Naive thymus-derived CD4-positive, alpha-beta T cell (primary cell): Measurements from ENCODE around the gene PRKCB. TPM values are rescaled to one million over a fixed set of nuclear protein-coding genes. Genes with fewer than 3 reads are reported as not detected.

Source experiments
- ATAC-seq: fragments of 150-1000 bp; cut with Tn5 transposase; 2 replicates; pipeline ENCODE4 v1.10.0; 2021; ENCODE audit warnings: mild to moderate bottlenecking, moderate library complexity
- CTCF ChIA-PET: fragments of 350-600 bp; sonication (Branson Sonifier 250); formaldehyde crosslinking; loops from one replicate; lab custom pipeline; 2021; ENCODE audit warnings: antibody characterized with exemption; lab: Charles Lee
- POLR2A ChIA-PET: fragments of 350-600 bp; sonication (Branson Sonifier 250); formaldehyde crosslinking; loops from one replicate; lab custom pipeline; 2021; ENCODE audit warnings: antibody characterized with exemption, inconsistent platforms; lab: Charles Lee
- DNase-seq, 9 donors: peaks; one replicate each; pipeline versions ENCODE4 v3.0.0 to v3.0.0-alpha.2; 2020 to 2022; ENCODE audit warnings: mixed read lengths in 1 of 9
- H3K27ac ChIP-seq: one replicate; pipeline ENCODE4 v1.7.0; 2013; ENCODE audit warnings: mild to moderate bottlenecking, low read depth, low read length, moderate library complexity
- H3K27me3 ChIP-seq, 2 donors: one replicate each; pipeline ENCODE4 v1.7.0; 2013; ENCODE audit warnings: low read length in 2 of 2, mild to moderate bottlenecking in 2 of 2, moderate library complexity in 2 of 2; ENCODE audit not compliant: control insufficient read depth in 2 of 2, insufficient read depth in 2 of 2
- H3K36me3 ChIP-seq, 3 experiments: 1 replicate in 2 of 3; 2 replicates in 1 of 3; pipeline ENCODE4 v1.7.0; 2013; ENCODE audit warnings: low read length in 3 of 3, mild to moderate bottlenecking in 3 of 3, moderate library complexity in 1 of 3; ENCODE audit not compliant: insufficient read depth in 3 of 3, control insufficient read depth in 2 of 3
- H3K4me1 ChIP-seq, 2 donors: one replicate each; pipeline ENCODE4 v1.7.0; 2013; ENCODE audit warnings: low read length in 2 of 2, mild to moderate bottlenecking in 2 of 2, moderate library complexity in 1 of 2; ENCODE audit not compliant: control insufficient read depth in 2 of 2, insufficient read depth in 2 of 2
- H3K4me3 ChIP-seq: 2 replicates; pipeline ENCODE4 v1.7.0; 2013; ENCODE audit warnings: mild to moderate bottlenecking, low read length
- H3K9me3 ChIP-seq, 3 experiments: 1 replicate in 2 of 3; 2 replicates in 1 of 3; pipeline ENCODE4 v1.7.0; 2013; ENCODE audit warnings: low read length in 3 of 3; ENCODE audit not compliant: control insufficient read depth in 2 of 3
- H3K27ac Mint-ChIP-seq, 9 donors: one replicate each; pipeline ENCODE4 v1.8.0; 2020 to 2022; ENCODE audit warnings: mixed read lengths in 9 of 9, mild to moderate bottlenecking in 8 of 9, moderate library complexity in 5 of 9, inconsistent platforms in 2 of 9
- H3K27me3 Mint-ChIP-seq, 5 donors: one replicate each; pipeline ENCODE4 v1.8.0; 2021 to 2022; ENCODE audit warnings: mixed read lengths in 5 of 5, mild to moderate bottlenecking in 1 of 5
- H3K36me3 Mint-ChIP-seq, 5 donors: one replicate each; pipeline ENCODE4 v1.8.0; 2020 to 2022; ENCODE audit warnings: mixed read lengths in 5 of 5, mild to moderate bottlenecking in 3 of 5, inconsistent platforms in 1 of 5
- H3K4me1 Mint-ChIP-seq, 7 donors: one replicate each; pipeline ENCODE4 v1.8.0; 2020 to 2022; ENCODE audit warnings: mixed read lengths in 7 of 7, mild to moderate bottlenecking in 3 of 7, inconsistent platforms in 1 of 7
- H3K4me3 Mint-ChIP-seq, 10 donors: one replicate each; pipeline ENCODE4 v1.8.0; 2020 to 2022; ENCODE audit warnings: mild to moderate bottlenecking in 10 of 10, mixed read lengths in 10 of 10, moderate library complexity in 6 of 10, inconsistent platforms in 2 of 10
- H3K9me3 Mint-ChIP-seq, 11 donors: one replicate each; pipeline ENCODE4 v1.8.0; 2020 to 2022; ENCODE audit warnings: mixed read lengths in 11 of 11, mild to moderate bottlenecking in 4 of 11, inconsistent platforms in 1 of 11, moderate library complexity in 1 of 11
- intact Hi-C, 2 donors: fragments of 100-400 bp; cut with micrococcal nuclease; formaldehyde crosslinking; loops; one replicate each; pipeline ENCODE4 v1.15.1; 2023
- polyA plus RNA-seq, 2 donors: library from polyadenylated mRNA; unstranded; fragments of 300-500 nt; fragmentation: Illumina TruSeq; gene quantifications; one replicate each; pipeline ENCODE4 v1.2.3, GENCODE V29; 2021
- total RNA-seq, 6 experiments: library from RNA in 5 of 6; stranded (reverse) in 5 of 6; gene quantifications; 1 replicate in 5 of 6; 2 replicates in 1 of 6; pipeline ENCODE4 v1.2.3 and lab custom pipeline; 2021 to 2026

PRKCB gene
- total and polyA plus RNA-seq, 7 experiments from 2014 or later, result 32.4 to 180 (median 72.9) TPM

GRCh38 chr16:24208710-24209109, 372.9 kb downstream of the PRKCB start:
- no peak for DNase-seq
- CTCF ChIA-PET, result no interaction called here

GRCh38 chr16:24214992-24215391, 379.2 kb downstream of the PRKCB start:
- intact Hi-C loops, result no loop called here
- H3K9me3 Mint-ChIP-seq, result peaks cover 0 to 3% (median 0%) of the 10 kb centered on the region in 11 donors
- H3K27ac Mint-ChIP-seq, result peak overlapping the region in 2 of 9 donors; percentile 22 to 74
- H3K4me1 ChIP-seq, result no peaks in the 10 kb centered on the region
- H3K4me1 Mint-ChIP-seq, result peaks cover 0 to 2% (median 0%) of the 10 kb centered on the region in 7 donors
- ChIA-PET CTCF (no interaction called here), POLR2A (no interaction called here)
- no peak overlapping the region for H3K27ac ChIP-seq
- H3K36me3 Mint-ChIP-seq, result peaks cover 18 to 72% (median 37%) of the 10 kb centered on the region in 5 donors
- no peaks in the 10 kb centered on the region for H3K27me3 Mint-ChIP-seq
- no peak overlapping the region for H3K4me3 ChIP-seq
- H3K36me3 ChIP-seq, result peaks cover 0 to 18% (median 0%) of the 10 kb centered on the region in 3 experiments
- no peaks in the 10 kb centered on the region for H3K9me3 ChIP-seq
- H3K4me3 Mint-ChIP-seq, result no peak overlapping the region
- no peak for ATAC-seq
- DNase-seq, result no peak
- no peaks in the 10 kb centered on the region for H3K27me3 ChIP-seq

More at GRCh38 chr16:24208710-24209109, 372.9 kb downstream of the PRKCB start:
- H3K4me1 ChIP-seq, result no peaks in the 10 kb centered on the region
- no peaks in the 10 kb centered on the region for H3K27me3 ChIP-seq
- Mint-ChIP-seq H3K36me3 (peaks cover 12 to 62% (median 43%) of the 10 kb centered on the region in 5 donors), H3K27me3 (no peaks in the 10 kb centered on the region), H3K4me3 (no peak overlapping the region), H3K27ac (no peak overlapping the region), H3K4me1 (peaks cover 0 to 2% (median 0%) of the 10 kb centered on the region in 7 donors), H3K9me3 (no peaks in the 10 kb centered on the region)
- H3K27ac ChIP-seq, result no peak overlapping the region
- peaks cover 0 to 19% (median 12%) of the 10 kb centered on the region in 3 experiments for H3K36me3 ChIP-seq
- no peaks in the 10 kb centered on the region for H3K9me3 ChIP-seq
- H3K4me3 ChIP-seq, result no peak overlapping the region
- intact Hi-C loops, result no loop called here
- POLR2A ChIA-PET, result no interaction called here
- no peak for ATAC-seq

- ATAC-seq (no peak), DNase-seq (no peak)
- ChIA-PET POLR2A (no interaction called here), CTCF (interaction anchor here (0.6 to 1.8 kb wide), 2 partner anchors 10 to 26 kb away, joined by 3 to 4 read pairs; no protein-coding TSS in a partner anchor)
- H3K27me3 Mint-ChIP-seq, result no peaks in the 10 kb centered on the region
- Histone ChIP-seq H3K36me3 (peaks cover 0 to 18% (median 0%) of the 10 kb centered on the region in 3 experiments), H3K9me3 (no peaks in the 10 kb centered on the region), H3K4me3 (no peak overlapping the region), H3K27ac (no peak overlapping the region), H3K4me1 (no peaks in the 10 kb centered on the region), H3K27me3 (no peaks in the 10 kb centered on the region)
- H3K4me1 Mint-ChIP-seq, result peaks cover 0 to 2% (median 0%) of the 10 kb centered on the region in 7 donors
- H3K9me3 Mint-ChIP-seq, result peaks cover 0 to 10% (median 0%) of the 10 kb centered on the region in 11 donors
- H3K27ac Mint-ChIP-seq, result no peak overlapping the region
- H3K36me3 Mint-ChIP-seq, result peaks cover 20 to 82% (median 45%) of the 10 kb centered on the region in 5 donors
- H3K4me3 Mint-ChIP-seq, result no peak overlapping the region
- intact Hi-C loops, result no loop called here
These were observed 381.2 kb downstream of the PRKCB start for GRCh38 chr16:24216961-24217360.

GRCh38 chr16:24217461-24217860, 381.7 kb downstream of the PRKCB start:
- H3K4me1 Mint-ChIP-seq, result peaks cover 0 to 2% (median 0%) of the 10 kb centered on the region in 7 donors
- H3K36me3 Mint-ChIP-seq, result peaks cover 20 to 84% (median 46%) of the 10 kb centered on the region in 5 donors
- ChIA-PET POLR2A (no interaction called here), CTCF (interaction anchor here (0.6 kb wide), 1 partner anchor 27 kb away, joined by 3 read pairs; no protein-coding TSS in a partner anchor)
- Histone ChIP-seq H3K27me3 (no peaks in the 10 kb centered on the region), H3K9me3 (no peaks in the 10 kb centered on the region), H3K4me1 (no peaks in the 10 kb centered on the region), H3K4me3 (no peak overlapping the region), H3K36me3 (peaks cover 0 to 18% (median 0%) of the 10 kb centered on the region in 3 experiments), H3K27ac (no peak overlapping the region)
- ATAC-seq, result no peak
- DNase-seq, result no peak
- H3K27ac Mint-ChIP-seq, result no peak overlapping the region
- H3K4me3 Mint-ChIP-seq, result no peak overlapping the region
- intact Hi-C loops, result no loop called here
- no peaks in the 10 kb centered on the region for H3K27me3 Mint-ChIP-seq
- peaks cover 0 to 16% (median 0%) of the 10 kb centered on the region in 11 donors for H3K9me3 Mint-ChIP-seq

GRCh38 chr16:24218299-24218698, 382.5 kb downstream of the PRKCB start:
- Histone ChIP-seq H3K36me3 (peaks cover 0 to 18% (median 0%) of the 10 kb centered on the region in 3 experiments), H3K4me1 (no peaks in the 10 kb centered on the region), H3K4me3 (no peak overlapping the region), H3K27ac (no peak overlapping the region), H3K9me3 (no peaks in the 10 kb centered on the region), H3K27me3 (no peaks in the 10 kb centered on the region)
- H3K36me3 Mint-ChIP-seq, result peaks cover 20 to 84% (median 44%) of the 10 kb centered on the region in 5 donors
- ChIA-PET POLR2A (no interaction called here), CTCF (no interaction called here)
- intact Hi-C loops, result no loop called here
- no peak overlapping the region for H3K4me3 Mint-ChIP-seq
- ATAC-seq (no peak), DNase-seq (no peak)
- H3K27ac Mint-ChIP-seq, result no peak overlapping the region
- H3K4me1 Mint-ChIP-seq, result peaks cover 0 to 2% (median 0%) of the 10 kb centered on the region in 7 donors
- peaks cover 0 to 24% (median 0%) of the 10 kb centered on the region in 11 donors for H3K9me3 Mint-ChIP-seq
- no peaks in the 10 kb centered on the region for H3K27me3 Mint-ChIP-seq

- no peak overlapping the region for H3K4me3 Mint-ChIP-seq
- H3K9me3 Mint-ChIP-seq, result peaks cover 0 to 31% (median 5%) of the 10 kb centered on the region in 11 donors
- ATAC-seq (no peak), DNase-seq (no peak)
- Histone ChIP-seq H3K4me3 (no peak overlapping the region), H3K27me3 (no peaks in the 10 kb centered on the region), H3K36me3 (peaks cover 0 to 2% (median 0%) of the 10 kb centered on the region in 3 experiments), H3K9me3 (no peaks in the 10 kb centered on the region), H3K27ac (no peak overlapping the region), H3K4me1 (no peaks in the 10 kb centered on the region)
- ChIA-PET POLR2A (no interaction called here), CTCF (interaction anchor here (0.6 to 0.7 kb wide), 2 partner anchors 147 to 371 kb away, joined by 3 to 6 read pairs; no protein-coding TSS in a partner anchor)
- no peak overlapping the region for H3K27ac Mint-ChIP-seq
- H3K36me3 Mint-ChIP-seq, result peaks cover 7 to 61% (median 29%) of the 10 kb centered on the region in 5 donors
- H3K4me1 Mint-ChIP-seq, result peaks cover 0 to 2% (median 0%) of the 10 kb centered on the region in 7 donors
- H3K27me3 Mint-ChIP-seq, result no peaks in the 10 kb centered on the region
- intact Hi-C loops, result no loop called here
These were observed 385.4 kb downstream of the PRKCB start for GRCh38 chr16:24221219-24221618.

GRCh38 chr16:24228514-24228913, 392.7 kb downstream of the PRKCB start:
- DNase-seq, result no peak
- Histone ChIP-seq H3K27me3 (no peaks in the 10 kb centered on the region), H3K4me3 (no peak overlapping the region), H3K27ac (no peak overlapping the region), H3K9me3 (no peaks in the 10 kb centered on the region), H3K4me1 (no peaks in the 10 kb centered on the region), H3K36me3 (no peaks in the 10 kb centered on the region)
- ATAC-seq, result no peak
- Mint-ChIP-seq H3K36me3 (peaks cover 0 to under 1% (median 0%) of the 10 kb centered on the region in 5 donors), H3K27me3 (peaks cover 0 to 4% (median 0%) of the 10 kb centered on the region in 5 donors), H3K4me3 (no peak overlapping the region), H3K9me3 (peaks cover 0 to 7% (median 4%) of the 10 kb centered on the region in 11 donors), H3K27ac (no peak overlapping the region), H3K4me1 (no peaks in the 10 kb centered on the region)
- intact Hi-C loops, result no loop called here
- ChIA-PET CTCF (no interaction called here), POLR2A (interaction anchor here (0.7 kb wide), 1 partner anchor 930 kb away, joined by 3 read pairs; no protein-coding TSS in a partner anchor)
